Measurements from ENCODE around the gene RPTOR.

Gene RPTOR

GRCh38 chr17:80832888-80833583, 288.4 kb downstream of the RPTOR start:
- Histone ChIP-seq H4K5ac (ENCODE audit: low read length) (no peak overlapping the region), H3K79me1 (ENCODE audit: low read length) (no peaks in the 10 kb centered on the region), H3K79me2 (ENCODE audit: control insufficient read depth, insufficient read depth, low read length) (no peaks in the 10 kb centered on the region), H3K4me1 (ENCODE audit: control insufficient read depth, low read depth, low read length) (peaks cover 5% of the 10 kb centered on the region), H2BK120ac (ENCODE audit: low read depth, low read length) (no peak overlapping the region), H2BK5ac (ENCODE audit: low read length) (no peak overlapping the region), H2AK5ac (ENCODE audit: low read length) (no peak overlapping the region), H3K27me3 (ENCODE audit: insufficient read depth, low read length, poor library complexity) (no peaks in the 10 kb centered on the region), H3K4me3 (ENCODE audit: low read length) (no peak overlapping the region), H3K4me2 (ENCODE audit: low read length) (peak overlapping the region; percentile 54), H2BK15ac (replicated peaks; ENCODE audit: low read depth) (no peak overlapping the region), H3K18ac (ENCODE audit: low read length) (peak overlapping the region; percentile 23), H3K4ac (ENCODE audit: low read depth, low read length) (no peak overlapping the region), H3K27ac (ENCODE audit: low read depth, low read length) (peak overlapping the region; percentile 48), H3K23ac (ENCODE audit: low read length) (no peak overlapping the region), H3K36me3 (ENCODE audit: control insufficient read depth, insufficient read depth, low read length) (no peaks in the 10 kb centered on the region), H3K9ac (ENCODE audit: low read length) (peak overlapping the region; percentile 51), H3K56ac (ENCODE audit: low read length) (peak overlapping the region; percentile 22), H4K8ac (ENCODE audit: low read depth, low read length) (no peak overlapping the region)
- DNase-seq = peak; percentile 100
- WGBS (ENCODE audit: extremely low coverage, insufficient coverage, low lambda C conversion rate) = no CpG with 5 or more reads among the region's 25 CpGs

DNA sequence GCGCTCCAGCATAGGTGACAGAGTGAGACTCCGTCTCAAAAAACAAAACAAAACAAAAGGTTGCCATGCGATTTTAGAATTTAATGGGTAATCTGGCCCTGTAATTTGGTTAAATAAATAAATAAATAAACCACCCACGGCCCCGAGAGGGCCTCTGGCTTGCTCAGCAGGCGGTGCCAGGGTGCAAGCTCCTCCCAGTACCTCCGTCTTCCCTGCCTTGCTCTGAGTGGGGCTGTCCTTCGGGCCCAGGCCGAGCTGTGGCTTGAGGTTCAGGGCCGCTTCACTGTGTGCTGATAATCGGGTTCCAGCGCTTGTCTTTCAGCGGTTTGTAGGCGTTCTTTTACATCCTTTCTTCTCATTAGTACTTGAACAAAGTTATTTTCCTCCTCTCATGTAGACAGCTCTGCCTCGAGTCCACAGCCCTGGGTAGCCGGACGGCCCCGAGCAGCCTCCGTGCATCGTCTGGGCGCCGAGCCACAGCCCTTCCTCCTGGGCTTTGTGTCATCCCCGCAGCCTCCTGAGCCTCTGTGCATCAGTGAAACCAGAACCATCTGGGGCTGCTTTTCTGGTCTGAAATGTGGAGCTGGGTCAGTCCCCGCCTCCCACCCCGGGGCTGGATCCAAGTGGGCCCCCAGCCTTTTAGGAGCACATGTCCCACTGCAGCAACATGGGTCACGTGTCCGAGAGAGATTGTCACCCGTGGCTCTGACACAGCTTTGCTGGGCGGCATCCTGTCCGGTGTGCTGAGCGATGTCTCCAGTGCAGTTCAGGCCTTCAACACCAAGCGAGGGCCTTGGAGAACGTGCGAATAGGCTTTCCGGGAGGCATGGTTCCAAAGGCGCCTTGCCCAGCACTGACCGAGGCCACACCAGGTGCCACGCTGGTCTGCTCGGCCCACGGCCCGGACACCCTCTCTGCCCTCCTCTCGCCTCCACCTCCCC, 289.6 kb downstream of the RPTOR start:
- H3K27ac ChIP-seq (ENCODE audit: low read depth, low read length) = no peak overlapping the region

GRCh38 chr17:80834893-80835275, 290.2 kb downstream of the RPTOR start:
- H4K8ac ChIP-seq (ENCODE audit: low read depth, low read length) = no peak overlapping the region
- no peaks in the 10 kb centered on the region for H3K79me1 ChIP-seq (ENCODE audit: low read length)
- no peak overlapping the region for H2AK5ac ChIP-seq (ENCODE audit: low read length)
- no CpG with 5 or more reads among the region's 2 CpGs for WGBS (ENCODE audit: extremely low coverage, insufficient coverage, low lambda C conversion rate)
- no peak overlapping the region for H2BK5ac ChIP-seq (ENCODE audit: low read length)
- no peak overlapping the region for H3K4me2 ChIP-seq (ENCODE audit: low read length)
- no peaks in the 10 kb centered on the region for H3K79me2 ChIP-seq (ENCODE audit: control insufficient read depth, insufficient read depth, low read length)
- H3K18ac ChIP-seq (ENCODE audit: low read length) = no peak overlapping the region
- no peak overlapping the region for H2BK120ac ChIP-seq (ENCODE audit: low read depth, low read length)
- H2BK15ac ChIP-seq (replicated peaks; ENCODE audit: low read depth) = no peak overlapping the region
- H3K9ac ChIP-seq (ENCODE audit: low read length) = no peak overlapping the region
- no peak overlapping the region for H3K56ac ChIP-seq (ENCODE audit: low read length)
- H3K4me3 ChIP-seq (ENCODE audit: low read length) = no peak overlapping the region
- H3K36me3 ChIP-seq (ENCODE audit: control insufficient read depth, insufficient read depth, low read length) = no peaks in the 10 kb centered on the region
- H3K27me3 ChIP-seq (ENCODE audit: insufficient read depth, low read length, poor library complexity) = no peaks in the 10 kb centered on the region
- no peak overlapping the region for H3K23ac ChIP-seq (ENCODE audit: low read length)
- H3K4me1 ChIP-seq (ENCODE audit: control insufficient read depth, low read depth, low read length) = peaks cover 2% of the 10 kb centered on the region
- DNase-seq = no peak
- H3K4ac ChIP-seq (ENCODE audit: low read depth, low read length) = no peak overlapping the region
- H3K27ac ChIP-seq (ENCODE audit: low read depth, low read length) = no peak overlapping the region
- no peak overlapping the region for H4K5ac ChIP-seq (ENCODE audit: low read length)

More for the DNA sequence above, 289.6 kb downstream of the RPTOR start:
- no peak overlapping the region for H3K56ac ChIP-seq (ENCODE audit: low read length)
- no peaks in the 10 kb centered on the region for H3K79me2 ChIP-seq (ENCODE audit: control insufficient read depth, insufficient read depth, low read length)
- peaks cover 2% of the 10 kb centered on the region for H3K4me1 ChIP-seq (ENCODE audit: control insufficient read depth, low read depth, low read length)
- no peak overlapping the region for H3K4ac ChIP-seq (ENCODE audit: low read depth, low read length)
- no peak overlapping the region for H3K9ac ChIP-seq (ENCODE audit: low read length)
- H3K27me3 ChIP-seq (ENCODE audit: insufficient read depth, low read length, poor library complexity) = no peaks in the 10 kb centered on the region
- H3K18ac ChIP-seq (ENCODE audit: low read length) = no peak overlapping the region
- no peak overlapping the region for H3K4me3 ChIP-seq (ENCODE audit: low read length)
- no peak overlapping the region for H3K23ac ChIP-seq (ENCODE audit: low read length)
- no CpG with 5 or more reads among the region's 42 CpGs for WGBS (ENCODE audit: extremely low coverage, insufficient coverage, low lambda C conversion rate)
- H2BK5ac ChIP-seq (ENCODE audit: low read length) = no peak overlapping the region
- no peak overlapping the region for H2BK120ac ChIP-seq (ENCODE audit: low read depth, low read length)
- H2AK5ac ChIP-seq (ENCODE audit: low read length) = no peak overlapping the region
- no peaks in the 10 kb centered on the region for H3K36me3 ChIP-seq (ENCODE audit: control insufficient read depth, insufficient read depth, low read length)
- H4K8ac ChIP-seq (ENCODE audit: low read depth, low read length) = no peak overlapping the region
- no peak for DNase-seq
- H4K5ac ChIP-seq (ENCODE audit: low read length) = no peak overlapping the region
- H3K79me1 ChIP-seq (ENCODE audit: low read length) = no peaks in the 10 kb centered on the region
- no peak overlapping the region for H2BK15ac ChIP-seq (replicated peaks; ENCODE audit: low read depth)
- no peak overlapping the region for H3K4me2 ChIP-seq (ENCODE audit: low read length)

GRCh38 chr17:80835816-80836657, 291.4 kb downstream of the RPTOR start:
- Histone ChIP-seq H3K23ac (ENCODE audit: low read length) (peak overlapping the region; percentile 80), H3K4me1 (ENCODE audit: control insufficient read depth, low read depth, low read length) (peaks cover 2% of the 10 kb centered on the region), H3K18ac (ENCODE audit: low read length) (no peak overlapping the region), H3K56ac (ENCODE audit: low read length) (no peak overlapping the region), H3K79me1 (ENCODE audit: low read length) (no peaks in the 10 kb centered on the region), H3K4me3 (ENCODE audit: low read length) (no peak overlapping the region), H3K9ac (ENCODE audit: low read length) (no peak overlapping the region), H3K36me3 (ENCODE audit: control insufficient read depth, insufficient read depth, low read length) (no peaks in the 10 kb centered on the region), H3K27me3 (ENCODE audit: insufficient read depth, low read length, poor library complexity) (no peaks in the 10 kb centered on the region), H2BK120ac (ENCODE audit: low read depth, low read length) (no peak overlapping the region), H3K79me2 (ENCODE audit: control insufficient read depth, insufficient read depth, low read length) (no peaks in the 10 kb centered on the region), H3K4ac (ENCODE audit: low read depth, low read length) (no peak overlapping the region), H3K27ac (ENCODE audit: low read depth, low read length) (no peak overlapping the region), H2BK5ac (ENCODE audit: low read length) (no peak overlapping the region), H3K4me2 (ENCODE audit: low read length) (no peak overlapping the region), H2AK5ac (ENCODE audit: low read length) (no peak overlapping the region), H4K5ac (ENCODE audit: low read length) (no peak overlapping the region), H2BK15ac (replicated peaks; ENCODE audit: low read depth) (no peak overlapping the region), H4K8ac (ENCODE audit: low read depth, low read length) (no peak overlapping the region)
- no peak for DNase-seq
- WGBS (ENCODE audit: extremely low coverage, insufficient coverage, low lambda C conversion rate) = no CpG with 5 or more reads among the region's 30 CpGs

- no CpG with 5 or more reads among the region's 7 CpGs for WGBS (ENCODE audit: extremely low coverage, insufficient coverage, low lambda C conversion rate)
- Histone ChIP-seq H4K5ac (ENCODE audit: low read length) (no peak overlapping the region), H3K79me2 (ENCODE audit: control insufficient read depth, insufficient read depth, low read length) (no peaks in the 10 kb centered on the region), H3K4me1 (ENCODE audit: control insufficient read depth, low read depth, low read length) (peaks cover 2% of the 10 kb centered on the region), H3K9ac (ENCODE audit: low read length) (no peak overlapping the region), H3K4me2 (ENCODE audit: low read length) (no peak overlapping the region), H2BK120ac (ENCODE audit: low read depth, low read length) (no peak overlapping the region), H3K79me1 (ENCODE audit: low read length) (no peaks in the 10 kb centered on the region), H2AK5ac (ENCODE audit: low read length) (no peak overlapping the region), H3K56ac (ENCODE audit: low read length) (no peak overlapping the region), H3K18ac (ENCODE audit: low read length) (no peak overlapping the region), H3K36me3 (ENCODE audit: control insufficient read depth, insufficient read depth, low read length) (no peaks in the 10 kb centered on the region), H2BK15ac (replicated peaks; ENCODE audit: low read depth) (no peak overlapping the region), H2BK5ac (ENCODE audit: low read length) (no peak overlapping the region), H3K4ac (ENCODE audit: low read depth, low read length) (no peak overlapping the region), H3K4me3 (ENCODE audit: low read length) (no peak overlapping the region), H3K27ac (ENCODE audit: low read depth, low read length) (no peak overlapping the region), H4K8ac (ENCODE audit: low read depth, low read length) (no peak overlapping the region), H3K27me3 (ENCODE audit: insufficient read depth, low read length, poor library complexity) (no peaks in the 10 kb centered on the region), H3K23ac (ENCODE audit: low read length) (peak overlapping the region; percentile 80)
- DNase-seq = no peak
Observed at GRCh38 chr17:80836658-80836965, 292.0 kb downstream of the RPTOR start.

Data from mesendoderm (in vitro differentiated cells).